HepG2 (cell line): ENCODE measurements around the gene BIN1. TPM values are rescaled to one million over a fixed set of nuclear protein-coding genes. Genes with fewer than 3 reads are reported as not detected.

Source experiments
- ATAC-seq: fragments of 200-7000 bp; cut with Tn5 transposase; 3 replicates; pipeline ENCODE4 v1.9.1; 2020; ENCODE audit warnings: mild to moderate bottlenecking, moderate library complexity
- BruUV-seq: library from RNA; stranded (reverse); fragments of 400-500 nt; replicated peaks from 2 replicates; lab custom pipeline; 2021; lab: Mats Ljungman, UMichigan
- CTCF ChIA-PET: fragments of 300-600 bp; formaldehyde crosslinking; extraction: SDS; loops from one replicate; lab custom pipeline; 2021; ENCODE audit warnings: low total read pairs, inconsistent platforms, low intra/inter-chr PET ratio; lab: Yijun Ruan, JAX
- POLR2A ChIA-PET: fragments of 350-600 bp; sonication (Branson Sonifier 250); formaldehyde crosslinking; loops from one replicate; lab custom pipeline; 2020; ENCODE audit warnings: antibody characterized with exemption, inconsistent platforms; lab: Yijun Ruan, JAX
- DNase-seq: peaks from one replicate; pipeline ENCODE4 v3.0.0-alpha.2; 2015; ENCODE audit warnings: low spot score
- FAIRE-seq: peaks from 3 replicates; lab custom pipeline; 2011; peaks lifted over from hg19 to GRCh38; lab: Jason Lieb, UNC
- H2AFZ ChIP-seq: one replicate; pipeline ENCODE4 v1.6.1; 2011; ENCODE audit warnings: low read length, inconsistent platforms
- H3K27ac ChIP-seq: fragments of 300-600 bp; 3 replicates; pipeline ENCODE4 v1.8.0; 2011; ENCODE audit warnings: mixed run types, mild to moderate bottlenecking, mixed read lengths, low read length, inconsistent platforms; ENCODE audit not compliant: insufficient read depth; ENCODE audit errors: extremely low read length
- H3K27me3 ChIP-seq, 2 experiments: fragments of 200-600 bp in 1 of 2; 2 replicates in 1 of 2; 3 replicates in 1 of 2; pipeline versions ENCODE4 v1.6.0 to v1.8.0; 2011; ENCODE audit warnings: low read length in 2 of 2, mild to moderate bottlenecking in 2 of 2, moderate library complexity in 2 of 2, inconsistent platforms in 1 of 2; ENCODE audit not compliant: insufficient read depth in 2 of 2, control insufficient read depth in 1 of 2
- H3K36me3 ChIP-seq, 2 experiments: fragments of 200-600 bp in 1 of 2; replicated peaks in 1 of 2; 2 replicates in 1 of 2; 3 replicates in 1 of 2; pipeline versions ENCODE4 v1.5.1 to v1.8.0; 2011; ENCODE audit warnings: low read length in 2 of 2, inconsistent platforms in 1 of 2; ENCODE audit not compliant: insufficient read depth in 2 of 2, control insufficient read depth in 1 of 2
- H3K4me1 ChIP-seq: 2 replicates; pipeline ENCODE4 v1.5.1; 2012; ENCODE audit warnings: low read length, inconsistent platforms; ENCODE audit not compliant: insufficient read depth
- H3K4me2 ChIP-seq: 2 replicates; pipeline ENCODE4 v1.6.0; 2011; ENCODE audit warnings: low read depth, low read length, inconsistent platforms
- H3K4me3 ChIP-seq, 3 experiments: fragments of 200-600 bp in 1 of 3; sonication (generic), shearing (Covaris generic) in 1 of 3; replicated peaks in 1 of 3; 2 replicates each; pipeline ENCODE4 v1.5.1; 2011 to 2016; ENCODE audit warnings: low read length in 3 of 3, inconsistent platforms in 2 of 3, low read depth in 2 of 3, mild to moderate bottlenecking in 2 of 3, control low read depth in 1 of 3, mixed read lengths in 1 of 3; ENCODE audit not compliant: insufficient read depth in 1 of 3
- H3K79me2 ChIP-seq: one replicate; pipeline ENCODE4 v1.6.1; 2011; ENCODE audit warnings: low read length, inconsistent platforms; ENCODE audit not compliant: insufficient read depth
- H3K9ac ChIP-seq: 2 replicates; pipeline ENCODE4 v1.6.0; 2011; ENCODE audit warnings: mild to moderate bottlenecking, low read depth, low read length, inconsistent platforms; ENCODE audit not compliant: insufficient read depth
- H3K9me3 ChIP-seq: 2 replicates; pipeline ENCODE4 v1.5.1; 2012; ENCODE audit warnings: mild to moderate bottlenecking, low read length
- H4K20me1 ChIP-seq: 2 replicates; pipeline ENCODE4 v1.6.0; 2011; ENCODE audit warnings: inconsistent platforms, mild to moderate bottlenecking, low read length, moderate library complexity; ENCODE audit not compliant: insufficient read depth
- CHD4 ChIP-seq: fragments of 200-600 bp; sonication (generic); IDR thresholded peaks from 2 replicates; pipeline ENCODE4 v1.7.0; 2017; ENCODE audit warnings: mild to moderate bottlenecking, low read length, borderline replicate concordance
- PPARG ChIP-seq: conservative IDR thresholded peaks from 2 replicates; pipeline ENCODE4 v1.6.1; 2016; ENCODE audit warnings: missing biosample characterization, missing genetic modification reagents
- ZBTB4 ChIP-seq: sonication (generic); formaldehyde crosslinking; IDR thresholded peaks from 2 replicates; pipeline ENCODE4 v1.4.0; 2020; ENCODE audit warnings: missing genetic modification reagents, mild to moderate bottlenecking, borderline replicate concordance
- ZNF382 ChIP-seq: sonication (generic); formaldehyde crosslinking; IDR thresholded peaks from 2 replicates; pipeline ENCODE4 v1.5.0; 2020; ENCODE audit warnings: missing genetic modification reagents, mild to moderate bottlenecking, borderline replicate concordance
- ZNF775 ChIP-seq: sonication (generic); formaldehyde crosslinking; IDR thresholded peaks from 2 replicates; pipeline ENCODE4 v1.4.0; 2020; ENCODE audit warnings: missing genetic modification reagents, mild to moderate bottlenecking, moderate library complexity, borderline replicate concordance
- WGBS: methylation state at CpG from one replicate; pipeline ENCODE4 v1.1.6; 2017; ENCODE audit warnings: low lambda C conversion rate; 5-methylcytosine and 5-hydroxymethylcytosine counted together
- in situ Hi-C: cut with HindIII; loops from 2 replicates; pipeline ENCODE4 v1.10.0; 2017; ENCODE audit warnings: low pct_unique_long_range_greater_than_20kb; ENCODE audit not compliant: extremely low pct_ligation_motif_present
- intact Hi-C: fragments of 100-400 bp; cut with micrococcal nuclease; formaldehyde crosslinking; loops from one replicate; pipeline ENCODE4 v1.10.0; 2022; ENCODE audit not compliant: unreplicated experiment
- polyA plus RNA-seq, 8 experiments: library from polyadenylated mRNA; depleted of rRNA in 3 of 8; stranded (reverse) in 7 of 8; unstranded in 1 of 8; fragments of >200 nt; fragmentation: Illumina TruSeq in 4 of 8; extraction: Trizol in 4 of 8; gene quantifications; 2 replicates each; pipeline versions ENCODE4 v1.2.1 to v1.2.3, GENCODE V29; 2011 to 2016; ENCODE audit warnings: low read depth in 4 of 8, missing spikeins in 1 of 8, mixed read lengths in 1 of 8; ENCODE audit not compliant: insufficient read depth in 1 of 8
- total RNA-seq, 5 experiments: library from RNA; depleted of rRNA; stranded (reverse); fragments of >200 nt; fragmentation: Illumina TruSeq; extraction: Trizol; gene quantifications; 2 replicates each; pipeline ENCODE4 v1.2.3, GENCODE V29; 2016; ENCODE audit warnings: low read depth in 1 of 5

The BIN1 gene
- total and polyA plus RNA-seq, 2 of the 13 experiments (the other 11 are each of a cell fraction or from before 2014, with no cell fraction given) = 0.93 to 1.2 TPM

- H3K9me3 ChIP-seq = no peaks in the 10 kb centered on the region
- WGBS = 54% methylated on average over 12 of the region's 15 CpGs
- ChIA-PET CTCF (interaction anchor here (1.6 kb wide), 1 partner anchor 521 kb away, joined by 10 read pairs; no protein-coding TSS in a partner anchor), POLR2A (no interaction called here)
- DNase-seq = no peak
- no peak overlapping the region for H3K27ac ChIP-seq
- H3K79me2 ChIP-seq = no peaks in the 10 kb centered on the region
- no peak overlapping the region for H3K4me3 ChIP-seq
- no peaks in the 10 kb centered on the region for H4K20me1 ChIP-seq
- H2AFZ ChIP-seq = no peak overlapping the region
- BruUV-seq = no TSS peak
- FAIRE-seq = no peak
- H3K4me1 ChIP-seq = peaks cover 9% of the 10 kb centered on the region
- intact Hi-C loops = loop anchor here (10.0 kb wide), 2 partner anchors 184 to 1304 kb away; no protein-coding TSS in a partner anchor
- H3K4me2 ChIP-seq = no peak overlapping the region
- H3K9ac ChIP-seq = no peak overlapping the region
- no peaks in the 10 kb centered on the region for H3K36me3 ChIP-seq
- H3K27me3 ChIP-seq = peaks cover 0 to 7% of the 10 kb centered on the region in 2 experiments; a peak in 2 of 5 replicates
- ATAC-seq = no peak
- TF ChIP-seq ZNF382 (no peak), PPARG (CRISPR knock-in tag) (no peak), ZNF775 (CRISPR knock-in tag) (no peak), CHD4 (no peak), ZBTB4 (CRISPR knock-in tag) (0 out of 2 replicates have a peak, but pooled peaks have one; percentile 19)
- TF ChIP-seq, all 625 proteins: peak for 1
- in situ Hi-C loops = loop anchor here (10.0 kb wide), 1 partner anchor 254 kb away; no protein-coding TSS in a partner anchor
Measured at GRCh38 chr2:127048969-127049897, 57.7 kb downstream of the BIN1 start.
